Left kidney (tissue), 2 donors: ENCODE measurements around the gene LYVE1. TPM values are rescaled to one million over a fixed set of nuclear protein-coding genes. Genes with fewer than 3 reads are reported as not detected.
A peak's percentile ranks its signal among the peaks of the same experiment; 100 is the strongest.

Experiments used
- DNase-seq: peaks from one replicate; pipeline ENCODE4 v3.0.0-alpha.2; 2013
- polyA plus RNA-seq: library from polyadenylated mRNA; unstranded; fragments of 120-200 nt; gene quantifications from one replicate; pipeline ENCODE4 v1.2.1, GENCODE V29; 2013; ENCODE audit not compliant: insufficient read length

LYVE1 gene
- polyA plus RNA-seq, 1 donor = 57.2 TPM

DNA sequence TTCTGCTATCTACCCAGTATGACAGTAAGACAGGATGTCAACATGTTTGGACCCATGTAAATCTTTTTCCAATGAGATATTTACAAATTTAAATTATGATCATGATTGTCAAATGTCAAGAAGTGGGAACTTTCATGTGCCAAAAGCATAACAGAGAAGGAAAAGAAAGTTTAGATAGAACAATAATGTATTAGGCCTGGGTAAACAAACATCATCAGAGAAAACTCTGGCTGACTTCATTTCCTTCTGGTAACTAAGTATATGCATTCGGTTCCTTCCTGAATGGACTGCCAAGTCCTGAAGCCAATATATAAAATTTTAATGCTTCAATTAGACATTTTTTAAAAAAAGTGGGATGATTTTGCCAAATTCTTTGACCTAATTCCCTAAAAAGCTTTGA lies 44.0 kb downstream of the LYVE1 start:
- DNase-seq = peak; percentile 32

DNA sequence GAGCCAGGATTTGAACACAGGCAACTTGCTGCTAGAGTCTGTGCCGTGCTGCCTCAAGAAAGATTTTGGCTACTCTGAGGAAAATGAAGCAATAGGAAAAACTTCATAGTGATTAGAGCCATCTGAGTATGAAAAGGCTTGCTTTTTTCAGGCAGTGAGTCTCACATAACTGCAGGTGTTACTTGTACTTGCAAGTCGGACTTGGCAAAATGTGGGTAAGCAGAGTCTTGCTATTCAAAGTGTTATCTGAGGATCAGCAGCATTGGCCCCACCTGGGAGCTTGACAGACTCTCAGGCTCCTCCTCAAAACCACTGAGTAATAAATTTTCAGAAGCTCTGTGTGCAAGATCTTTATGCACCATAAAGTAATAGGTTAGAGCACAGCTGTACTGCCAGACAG lies 45.5 kb downstream of the LYVE1 start:
- DNase-seq = no peak

DNA sequence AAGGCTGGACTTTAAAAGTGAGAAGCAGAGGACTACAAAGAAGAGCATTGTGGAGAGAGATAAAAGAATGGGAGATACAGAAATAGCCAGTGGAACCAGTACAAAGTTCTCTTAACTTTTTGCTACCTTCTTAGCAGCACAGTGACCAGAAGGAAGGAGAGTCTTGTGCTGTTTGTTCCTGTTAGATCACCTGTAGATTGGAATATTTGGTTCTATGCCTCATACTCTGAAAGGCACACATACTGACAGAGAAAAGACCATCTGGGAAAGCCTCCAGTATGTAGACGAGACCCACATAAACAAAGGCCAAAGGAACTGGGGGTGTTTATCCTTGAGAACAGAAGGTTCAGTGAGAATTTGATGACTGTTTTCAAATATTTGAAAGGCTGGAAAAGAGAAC lies 46.2 kb downstream of the LYVE1 start:
- no peak for DNase-seq

DNA sequence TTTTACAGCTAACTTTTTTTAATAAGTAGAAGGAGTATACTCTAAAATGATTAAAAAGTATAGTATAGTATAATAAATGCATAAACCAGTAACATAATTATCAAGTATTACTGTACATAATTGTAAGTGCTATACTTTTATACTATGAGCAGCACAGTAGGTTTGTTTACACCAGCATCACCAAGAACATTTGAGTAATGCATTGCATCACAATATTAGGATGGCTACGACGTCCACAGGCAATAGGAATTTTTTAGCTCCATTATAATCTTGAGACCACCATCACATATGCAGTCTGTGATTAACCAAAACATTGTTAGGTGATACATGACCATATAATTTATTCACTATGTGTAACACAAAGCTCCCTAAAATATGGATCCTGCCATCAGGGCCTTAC lies 47.9 kb downstream of the LYVE1 start:
- no peak for DNase-seq

DNA sequence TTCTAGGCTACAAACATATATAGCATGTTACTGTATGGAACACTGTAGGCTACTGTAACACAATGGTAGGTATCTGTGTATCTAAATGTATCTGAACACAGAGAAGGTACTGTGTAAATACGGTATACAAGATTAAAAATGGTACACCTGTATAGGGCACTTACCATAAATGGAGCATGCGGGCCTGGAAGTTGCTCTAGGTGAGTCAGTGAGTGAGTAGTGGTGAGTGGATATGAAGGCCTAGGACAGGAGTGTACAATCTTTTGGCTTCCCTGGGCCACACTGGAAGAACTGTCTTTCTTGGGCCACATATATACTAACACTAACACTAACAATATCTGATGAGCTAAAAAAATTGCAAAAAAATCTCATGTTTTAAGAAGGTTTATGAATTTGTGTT lies 48.8 kb downstream of the LYVE1 start:
- DNase-seq = no peak

DNA sequence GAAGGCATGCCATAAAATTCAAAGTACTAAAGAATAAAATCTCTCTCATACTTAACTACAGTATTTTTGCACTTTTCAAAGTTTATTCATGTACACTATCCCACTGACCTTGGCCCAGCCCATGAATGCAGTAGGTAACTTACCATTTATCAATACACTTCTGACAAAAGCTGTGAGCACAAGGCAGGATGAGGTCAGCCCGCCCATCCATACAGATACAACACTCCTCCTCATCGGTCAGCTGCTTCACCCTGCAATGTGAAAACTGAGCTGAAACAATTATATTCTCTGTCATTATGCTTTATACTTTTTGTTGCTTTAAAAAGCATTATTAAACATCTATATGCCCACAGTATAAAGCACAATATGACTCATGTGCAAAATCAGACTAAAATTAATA lies 49.6 kb downstream of the LYVE1 start:
- DNase-seq = no peak

DNA sequence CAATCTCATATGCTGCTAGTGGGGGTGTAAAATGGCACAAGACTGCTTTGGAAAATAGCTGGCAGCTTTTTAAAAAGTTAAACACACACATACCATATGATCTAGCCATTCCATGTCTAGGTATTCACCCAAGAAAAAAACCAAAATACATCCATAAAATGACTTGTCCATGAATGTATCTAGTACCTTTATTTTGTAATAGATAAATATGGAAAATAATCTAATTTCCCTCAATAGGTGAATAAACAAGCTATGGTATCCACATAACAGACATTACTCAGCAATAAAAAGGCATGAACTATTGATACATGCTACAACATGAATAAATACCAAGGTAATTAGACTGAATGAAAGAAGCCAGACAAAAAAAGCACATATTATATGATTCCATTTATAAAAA lies 50.3 kb downstream of the LYVE1 start:
- no peak for DNase-seq

DNA sequence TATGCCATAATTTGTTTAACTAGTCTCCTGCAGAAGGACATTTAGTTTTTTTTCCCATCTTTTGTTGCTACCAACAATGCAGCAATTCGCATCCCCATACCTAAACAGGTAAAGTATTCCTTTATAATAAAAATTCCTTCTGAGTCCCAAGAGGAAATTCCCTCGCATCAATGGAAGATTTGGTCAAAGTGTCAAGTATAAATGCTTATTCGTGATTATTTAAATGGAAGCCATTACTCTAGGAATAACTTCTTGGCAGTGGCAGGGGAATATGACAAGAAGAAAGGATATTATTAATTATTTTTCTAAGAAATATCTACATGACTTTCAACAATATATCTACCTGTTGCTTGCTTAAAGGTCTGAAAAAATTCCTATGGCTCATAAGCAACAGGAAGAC lies 53.0 kb downstream of the LYVE1 start:
- no peak for DNase-seq

DNA sequence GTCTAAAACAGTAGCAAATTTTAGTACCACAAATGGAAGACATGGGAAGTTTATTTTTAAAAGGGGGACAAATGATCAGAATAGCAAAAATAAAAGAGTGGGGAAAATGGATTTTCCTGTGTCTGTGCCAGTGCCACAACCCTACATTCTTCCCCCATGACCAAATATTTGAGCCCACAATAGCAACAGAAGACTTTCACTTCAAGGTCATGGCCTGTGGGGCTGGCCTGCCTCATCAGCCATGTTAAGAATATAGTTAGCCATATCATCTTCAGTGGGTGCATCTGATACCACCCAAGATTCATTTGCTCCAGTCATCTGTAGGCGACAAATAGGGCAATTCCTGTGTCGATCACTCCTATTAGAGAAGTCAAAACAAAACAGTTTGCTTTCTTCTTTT lies 53.8 kb downstream of the LYVE1 start:
- DNase-seq = no peak

DNA sequence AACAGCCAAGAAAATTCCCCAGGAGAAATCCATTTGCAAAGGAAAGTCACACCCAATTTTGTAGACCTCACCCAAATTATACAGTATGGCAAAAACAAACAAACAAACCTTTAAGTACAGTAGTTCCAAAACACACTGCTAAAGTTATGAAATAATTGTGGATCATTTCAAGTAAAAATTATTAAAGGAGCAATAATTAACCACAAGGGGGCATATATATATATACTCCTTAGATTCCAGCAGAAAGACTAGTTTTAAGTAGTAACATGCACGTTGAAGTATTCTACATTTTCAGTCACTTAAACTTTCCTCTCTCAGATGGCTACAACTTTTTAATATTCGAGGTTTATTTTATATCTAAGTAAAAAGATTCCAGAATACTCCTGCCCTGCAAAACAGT lies 54.3 kb downstream of the LYVE1 start:
- DNase-seq = no peak

DNA sequence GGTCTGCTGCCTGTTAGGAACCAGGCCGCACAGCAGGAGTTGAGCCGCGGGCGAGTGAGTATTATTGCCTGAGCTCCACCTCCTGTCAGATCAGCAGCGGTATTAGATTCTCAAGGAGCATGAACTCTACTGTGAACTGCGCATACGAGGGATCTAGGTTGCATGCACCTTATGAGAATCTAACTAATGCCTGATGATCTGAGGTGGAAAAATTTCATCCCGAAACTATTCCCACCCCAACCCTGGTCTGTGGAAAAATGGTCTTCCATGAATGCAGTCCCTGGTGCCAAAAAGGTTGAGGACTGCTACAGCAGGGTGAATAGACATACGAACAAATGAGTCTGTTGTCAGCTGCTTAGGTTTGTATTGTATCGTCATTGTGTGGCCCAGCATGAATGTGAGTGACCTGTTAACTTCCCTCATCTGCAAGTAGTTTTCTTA lies 57.3 kb downstream of the LYVE1 start:
- DNase-seq = no peak

Other genes starting within 250 kb of the LYVE1 start
- gene AMPD3, start 113.4 kb downstream of the LYVE1 start, polyA plus RNA-seq = 6.5 TPM
- gene RNF141, start 27.5 kb downstream of the LYVE1 start, polyA plus RNA-seq = 45.1 TPM
- gene IRAG1, start 125.1 kb upstream of the LYVE1 start, polyA plus RNA-seq = 12.0 TPM
- 69.5 TPM for gene CTR9, start 182.6 kb upstream of the LYVE1 start, polyA plus RNA-seq
- 964 TPM for gene EIF4G2, start 240.3 kb upstream of the LYVE1 start, polyA plus RNA-seq